Testis (tissue), 3 donors: ENCODE data around the gene PTPRCAP. TPM values are rescaled to one million over a fixed set of nuclear protein-coding genes. Genes with fewer than 3 reads are reported as not detected.

Experiments
- DNase-seq: peaks from one replicate; pipeline ENCODE4 v3.0.0-alpha.2; 2019
- H3K27ac ChIP-seq, 2 donors: fragments of 200-600 bp; sonication (generic); one replicate each; pipeline ENCODE4 v1.5.1; 2019
- H3K27me3 ChIP-seq: fragments of 200-600 bp; sonication (generic); one replicate; pipeline ENCODE4 v1.5.1; 2019
- H3K36me3 ChIP-seq: fragments of 200-600 bp; sonication (generic); one replicate; pipeline ENCODE4 v1.5.1; 2017; ENCODE audit warnings: low read depth; ENCODE audit errors: missing control alignments
- H3K4me1 ChIP-seq: fragments of 200-600 bp; sonication (generic); one replicate; pipeline ENCODE4 v1.5.1; 2019
- H3K4me3 ChIP-seq, 2 donors: fragments of 200-600 bp; sonication (generic); one replicate each; pipeline ENCODE4 v1.5.1; 2017 to 2019
- H3K9me3 ChIP-seq: fragments of 200-600 bp; sonication (generic); one replicate; pipeline ENCODE4 v1.5.1; 2017
- CTCF ChIP-seq, 3 experiments: fragments of 450-650 bp in 2 of 3; fragments of 200-600 bp in 1 of 3; sonication (generic) in 1 of 3; IDR thresholded peaks; one replicate each; pipeline ENCODE4 v1.5.1; 2016 to 2019; ENCODE audit warnings: antibody characterized with exemption in 3 of 3, mild to moderate bottlenecking in 2 of 3, moderate library complexity in 1 of 3
- POLR2A ChIP-seq: fragments of 450-650 bp; IDR thresholded peaks from one replicate; pipeline ENCODE4 v1.6.1; 2017; ENCODE audit warnings: antibody characterized with exemption, mild to moderate bottlenecking, moderate library complexity
- WGBS, 2 donors: methylation state at CpG; one replicate each; pipeline ENCODE4 v1.1.5; 2018; 5-methylcytosine and 5-hydroxymethylcytosine counted together
- intact Hi-C: fragments of 100-400 bp; cut with DNase I; formaldehyde crosslinking; loops from one replicate; pipeline ENCODE4 v1.15.1; 2023; ENCODE audit warnings: low total_unique reads
- polyA plus RNA-seq: library from polyadenylated mRNA; stranded (reverse); fragments of 350-450 nt; fragmentation: Illumina TruSeq; extraction: RNeasy Lipid Tissue Mini Kit (QIAGEN cat#74804); gene quantifications from one replicate; pipeline ENCODE4 v1.2.3, GENCODE V29; 2014; ENCODE audit warnings: low read depth, low replicate concordance; ENCODE audit not compliant: insufficient read depth
- total RNA-seq, 2 donors: library from RNA; depleted of rRNA; stranded (reverse); fragments of >200 nt; gene quantifications; one replicate each; pipeline ENCODE4 v1.2.3, GENCODE V29; 2016

PTPRCAP gene
- total and polyA plus RNA-seq, 3 donors from 2014 or later, result 3.1 to 5.6 (median 5.2) TPM

- peaks cover 18% of the 10 kb centered on the region for H3K4me1 ChIP-seq
- no peak for TF ChIP-seq POLR2A
- TF ChIP-seq CTCF (IDR thresholded peaks at IDR 0.05), result no peak
- no peak overlapping the region for H3K4me3 ChIP-seq
- WGBS, 2 donors, result 71 to 74% methylated on average over 12 to 13 of the region's 13 CpGs
- no peaks in the 10 kb centered on the region for H3K36me3 ChIP-seq
- H3K27ac ChIP-seq, result no peak overlapping the region
- DNase-seq, result no peak
- H3K9me3 ChIP-seq, result no peaks in the 10 kb centered on the region
- H3K27me3 ChIP-seq, result no peaks in the 10 kb centered on the region
- intact Hi-C loops, result no loop called here
Measured at GRCh38 chr11:67396587-67397389, 40.7 kb downstream of the PTPRCAP start.

- peaks cover 18% of the 10 kb centered on the region for H3K4me1 ChIP-seq
- intact Hi-C loops, result no loop called here
Measured at GRCh38 chr11:67396259-67396581, 41.3 kb downstream of the PTPRCAP start.

GRCh38 chr11:67395555-67396258 is 41.8 kb downstream of the PTPRCAP start:
- no peak overlapping the region for H3K27ac ChIP-seq
- H3K9me3 ChIP-seq, result no peaks in the 10 kb centered on the region
- 83 to 94% methylated on average over 14 to 19 of the region's 19 CpGs for WGBS, 2 donors
- H3K36me3 ChIP-seq, result no peaks in the 10 kb centered on the region
- H3K4me1 ChIP-seq, result peaks cover 14% of the 10 kb centered on the region
- no peak for TF ChIP-seq POLR2A
- TF ChIP-seq CTCF (IDR thresholded peaks at IDR 0.05), result no peak
- no peak overlapping the region for H3K4me3 ChIP-seq
- intact Hi-C loops, result no loop called here
- no peak for DNase-seq
- H3K27me3 ChIP-seq, result no peaks in the 10 kb centered on the region

More at GRCh38 chr11:67396259-67396581, 41.3 kb downstream of the PTPRCAP start:
- Histone ChIP-seq H3K4me3 (no peak overlapping the region), H3K9me3 (no peaks in the 10 kb centered on the region), H3K27ac (no peak overlapping the region), H3K36me3 (no peaks in the 10 kb centered on the region), H3K27me3 (no peaks in the 10 kb centered on the region)
- TF ChIP-seq CTCF (IDR thresholded peaks at IDR 0.05), result no peak
- TF ChIP-seq POLR2A, result no peak
- DNase-seq, result no peak
- 89 to 91% methylated on average over 7 of the region's 7 CpGs for WGBS, 2 donors

- intact Hi-C loops, result no loop called here
- H3K36me3 ChIP-seq, result no peaks in the 10 kb centered on the region
Measured at GRCh38 chr11:67393990-67394389, 43.5 kb downstream of the PTPRCAP start.

More at GRCh38 chr11:67393990-67394389, 43.5 kb downstream of the PTPRCAP start:
- no peak overlapping the region for H3K27ac ChIP-seq
- no peak for DNase-seq
- no peaks in the 10 kb centered on the region for H3K27me3 ChIP-seq
- 52% methylated on average over 5 of the region's 5 CpGs for WGBS, 2 donors
- no peak for TF ChIP-seq CTCF (IDR thresholded peaks at IDR 0.05)
- TF ChIP-seq POLR2A, result no peak
- no peak overlapping the region for H3K4me3 ChIP-seq
- peaks cover 16% of the 10 kb centered on the region for H3K4me1 ChIP-seq
- H3K9me3 ChIP-seq, result no peaks in the 10 kb centered on the region
